K562 (cell line): ENCODE results near the gene OSBPL1A. TPM values are rescaled to one million over a fixed set of nuclear protein-coding genes. Genes with fewer than 3 reads are reported as not detected.

ENCODE experiments used
- ATAC-seq: fragments of 200-7000 bp; cut with Tn5 transposase; 3 replicates; pipeline ENCODE4 v1.9.1; 2020; ENCODE audit warnings: moderate library complexity
- BruUV-seq: library from RNA; stranded (reverse); fragments of 400-500 nt; replicated peaks from 2 replicates; lab custom pipeline; 2021; lab: Mats Ljungman, UMichigan
- CTCF ChIA-PET: fragments of 300-600 bp; formaldehyde crosslinking; extraction: SDS; loops from one replicate; lab custom pipeline; 2021; ENCODE audit warnings: low intra/inter-chr PET ratio; lab: Yijun Ruan, JAX
- POLR2A ChIA-PET: fragments of 300-600, 350-650 bp; sonication (Branson Sonifier 250); formaldehyde crosslinking; extraction: SDS; loops from one replicate; lab custom pipeline; 2021; ENCODE audit warnings: antibody characterized with exemption, inconsistent platforms; lab: Yijun Ruan, JAX
- DNase-seq, 4 experiments: peaks; one replicate each; pipeline versions ENCODE4 v3.0.0 to v3.0.0-alpha.2; 2011 to 2018; ENCODE audit warnings: low spot score in 3 of 4, mixed read lengths in 3 of 4; ENCODE audit errors: extremely low read depth in 1 of 4
- FAIRE-seq: peaks from 2 replicates; lab custom pipeline; 2011; peaks lifted over from hg19 to GRCh38; lab: Jason Lieb, UNC
- H2AFZ ChIP-seq: 2 replicates; pipeline ENCODE4 v1.6.0; 2011; ENCODE audit warnings: low read depth, low read length, control low read depth, inconsistent platforms
- H3K27ac ChIP-seq: fragments of 200-600 bp; 3 replicates; pipeline ENCODE4 v1.8.0; 2011; ENCODE audit warnings: low read depth, mild to moderate bottlenecking, control low read depth, inconsistent platforms, low read length, moderate library complexity, mixed read lengths; ENCODE audit errors: extremely low read depth
- H3K27me3 ChIP-seq, 2 experiments: fragments of 300-600 bp in 1 of 2; 2 replicates in 1 of 2; 3 replicates in 1 of 2; pipeline versions ENCODE4 v1.6.0 to v1.8.0; 2011; ENCODE audit warnings: inconsistent platforms in 2 of 2, low read length in 2 of 2, mild to moderate bottlenecking in 1 of 2, mixed read lengths in 1 of 2, moderate library complexity in 1 of 2; ENCODE audit not compliant: control insufficient read depth in 2 of 2, insufficient read depth in 2 of 2
- H3K36me3 ChIP-seq: fragments of 300-600 bp; 3 replicates; pipeline ENCODE4 v1.8.0; 2011; ENCODE audit warnings: mild to moderate bottlenecking, low read length, inconsistent platforms; ENCODE audit not compliant: control insufficient read depth, insufficient read depth
- H3K4me1 ChIP-seq, 2 experiments: fragments of 200-600 bp in 1 of 2; replicated peaks in 1 of 2; 2 replicates in 1 of 2; 3 replicates in 1 of 2; pipeline versions ENCODE4 v1.5.1 to v1.8.0; 2011; ENCODE audit warnings: inconsistent platforms in 2 of 2, low read length in 2 of 2, mild to moderate bottlenecking in 1 of 2, mixed read lengths in 1 of 2, moderate library complexity in 1 of 2; ENCODE audit not compliant: control insufficient read depth in 2 of 2, insufficient read depth in 2 of 2
- H3K4me2 ChIP-seq: 2 replicates; pipeline ENCODE4 v1.6.1; 2011; ENCODE audit warnings: low read length, control low read depth, inconsistent platforms, mixed read lengths; ENCODE audit not compliant: insufficient read depth
- H3K4me3 ChIP-seq: fragments of 200-600 bp; sonication (generic), shearing (Covaris generic); 2 replicates; pipeline ENCODE4 v1.5.1; 2016; ENCODE audit warnings: control low read depth, inconsistent platforms
- H3K79me2 ChIP-seq: fragments of 200-600 bp; 3 replicates; pipeline ENCODE4 v1.8.0; 2011; ENCODE audit warnings: low read length, inconsistent platforms; ENCODE audit not compliant: control insufficient read depth, insufficient read depth
- H3K9ac ChIP-seq, 2 experiments: 2 replicates each; pipeline versions ENCODE4 v1.6.0 to v1.6.1; 2011; ENCODE audit warnings: low read depth in 2 of 2, low read length in 2 of 2, control low read depth in 1 of 2, inconsistent platforms in 1 of 2, mild to moderate bottlenecking in 1 of 2, mixed read lengths in 1 of 2; ENCODE audit not compliant: insufficient read depth in 1 of 2
- H3K9me1 ChIP-seq: one replicate; pipeline ENCODE4 v1.6.0; 2011; ENCODE audit warnings: inconsistent platforms, mild to moderate bottlenecking, low read length, moderate library complexity; ENCODE audit not compliant: control insufficient read depth, insufficient read depth
- H3K9me3 ChIP-seq: replicated peaks from 2 replicates; pipeline ENCODE4 v1.5.1; 2011; ENCODE audit warnings: low read depth, low read length, inconsistent platforms; ENCODE audit not compliant: control insufficient read depth, insufficient read depth
- H4K20me1 ChIP-seq: replicated peaks from 2 replicates; pipeline ENCODE4 v1.6.1; 2011; ENCODE audit warnings: low read length, inconsistent platforms, mixed read lengths; ENCODE audit not compliant: control insufficient read depth, insufficient read depth
- CHD7 ChIP-seq: fragments of 200-600 bp; sonication (generic); IDR thresholded peaks from one replicate; pipeline ENCODE4 v1.6.1; 2012; ENCODE audit warnings: mild to moderate bottlenecking, low read depth, low read length, inconsistent platforms
- WGBS: fragments of 100-300 bp; shearing (Covaris generic); methylation state at CpG from one replicate; pipeline ENCODE4 v1.1.6; 2016; ENCODE audit warnings: low coverage, mixed read lengths; ENCODE audit not compliant: insufficient coverage; ENCODE audit errors: missing lambda C conversion rate; 5-methylcytosine and 5-hydroxymethylcytosine counted together
- in situ Hi-C: fragments of 300-500 bp; cut with MboI; formaldehyde crosslinking; loops from 4 replicates; pipeline ENCODE4 v1.15.0; 2018; ENCODE audit warnings: inconsistent platforms, mixed read lengths
- intact Hi-C: fragments of 100-400 bp; cut with micrococcal nuclease; formaldehyde crosslinking; loops from 2 replicates; pipeline ENCODE4 v1.14.2; 2022
- polyA plus RNA-seq, 8 experiments: library from polyadenylated mRNA; depleted of rRNA in 4 of 8; stranded (reverse) in 5 of 8; unstranded in 3 of 8; fragments of >200 nt; fragmentation: Nextera tagmentation in 2 of 8; fragmentation: Illumina TruSeq in 1 of 8; extraction: Ambion mirVana in 2 of 8; extraction: Trizol in 1 of 8; gene quantifications; 2 replicates each; pipeline versions ENCODE4 v1.2.1 to v1.2.3, GENCODE V29; 2011 to 2014; ENCODE audit warnings: inconsistent platforms in 1 of 8, missing spikeins in 1 of 8
- total RNA-seq, 7 experiments: library from RNA; depleted of rRNA in 6 of 7; stranded (reverse); fragments of >200 nt in 6 of 7; fragmentation: Illumina TruSeq in 2 of 7; extraction: Trizol in 2 of 7; gene quantifications; 2 replicates each; pipeline versions ENCODE4 v1.2.1 to v1.2.3, GENCODE V29; 2011 to 2021; ENCODE audit warnings: low replicate concordance in 1 of 7

OSBPL1A gene
- total and polyA plus RNA-seq, 9 of the 15 experiments (the other 6 are each of a cell fraction or from before 2014, with no cell fraction given): 0.40 to 0.49 TPM; not detected in 7

GRCh38 chr18:24138789-24139616, 258.6 kb downstream of the OSBPL1A start, which contains the start of gene CABYR:
Gene CABYR, plus strand, starts transcription at chr18:24139062. Its CDS starts 4,053 bp downstream, at chr18:24143115.
- Histone ChIP-seq H3K4me2 (no peak within 1 kb of the TSS), H4K20me1 (no peaks in the 10 kb centered on the region), H3K79me2 (no peaks in the 10 kb centered on the region), H3K9ac (no peak within 1 kb of the TSS), H3K27ac (no peak within 1 kb of the TSS), H3K9me1 (no peaks in the 10 kb centered on the region), H3K4me3 (no peak within 1 kb of the TSS), H3K27me3 (peaks cover 8 to 16% of the 10 kb centered on the region in 2 experiments), H3K36me3 (no peaks in the 10 kb centered on the region), H2AFZ (no peak within 1 kb of the TSS), H3K4me1 (peaks cover 0 to 6% of the 10 kb centered on the region in 2 experiments; a peak in 2 of 5 replicates), H3K9me3 (no peaks in the 10 kb centered on the region)
- intact Hi-C loops (no loop called here), in situ Hi-C loops (no loop called here)
- DNase-seq (no peak), FAIRE-seq (no peak), ATAC-seq (peak; percentile 61; the same call in 2 of the 3 replicates)
- WGBS: 17% methylated on average over 53 of the region's 63 CpGs
- TF ChIP-seq CHD7: no peak
- BruUV-seq: no TSS peak
- CTCF ChIA-PET: no interaction called here
- POLR2A ChIA-PET: interaction anchor here (0.7 to 1.1 kb wide), 2 partner anchors 15 to 31 kb away, joined by 3 read pairs; no protein-coding TSS in a partner anchor
